Activated naive CD4-positive, alpha-beta T cell treated with anti-CD3 and anti-CD28 coated beads, Interleukin-2, amount 50 U/mL, for 16 hours (primary cell): ENCODE measurements around the gene TMEM217.
"Not testable (repeated sequence)": the region's sequence is repeated elsewhere in the genome, so short reads cannot be mapped to it uniquely, and the experiment has no call there.

Experiments used
- DNase-seq: peaks from one replicate; pipeline ENCODE4 v3.0.0-alpha.2; 2020

TMEM217 gene

GRCh38 chr6:37209461-37210205 lies 48.3 kb downstream of the TMEM217 start:
- peak; percentile 29 for DNase-seq

DNA sequence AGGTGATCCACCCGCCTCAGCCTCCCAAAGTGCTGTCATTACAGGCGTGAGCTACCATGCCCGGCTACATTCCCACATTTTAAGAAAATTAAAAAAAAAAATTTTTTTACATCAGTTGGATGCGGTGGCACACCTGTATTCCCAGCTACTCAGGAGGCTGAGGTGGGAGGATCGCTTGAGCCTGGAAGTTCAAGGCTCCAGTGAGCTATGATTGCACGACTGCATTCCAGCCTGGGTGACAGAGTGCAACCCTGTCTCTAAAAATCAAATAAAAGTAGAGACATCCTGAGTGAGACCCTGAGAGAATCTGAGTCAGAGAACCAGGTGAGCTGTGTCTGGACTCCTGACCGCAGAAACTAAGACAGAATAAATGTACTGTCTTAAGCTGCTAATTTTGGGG lies 49.2 kb downstream of the TMEM217 start:
- no peak for DNase-seq

- DNase-seq = peak; percentile 87
Observed at GRCh38 chr6:37207903-37208456, 50.0 kb downstream of the TMEM217 start.

- no peak for DNase-seq
Observed at GRCh38 chr6:37206622-37207021, 51.3 kb downstream of the TMEM217 start.

DNA sequence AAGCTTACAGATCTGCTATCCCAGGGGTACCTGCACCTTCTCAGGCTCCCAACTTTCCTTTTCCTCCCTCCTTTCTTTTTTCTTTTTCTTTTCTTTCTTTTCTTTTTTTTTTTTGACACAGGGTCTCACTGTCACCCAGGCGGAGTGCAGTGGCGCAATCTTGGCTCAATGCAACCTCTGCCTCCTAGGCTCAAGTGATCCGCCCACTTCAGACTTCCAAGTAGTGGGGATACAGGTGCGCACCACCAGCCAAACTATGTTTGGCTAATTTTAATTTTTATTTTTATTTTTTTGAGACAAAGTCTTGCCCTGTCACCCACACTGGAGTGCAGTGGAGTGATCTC lies 52.0 kb downstream of the TMEM217 start:
- DNase-seq = no peak

DNA sequence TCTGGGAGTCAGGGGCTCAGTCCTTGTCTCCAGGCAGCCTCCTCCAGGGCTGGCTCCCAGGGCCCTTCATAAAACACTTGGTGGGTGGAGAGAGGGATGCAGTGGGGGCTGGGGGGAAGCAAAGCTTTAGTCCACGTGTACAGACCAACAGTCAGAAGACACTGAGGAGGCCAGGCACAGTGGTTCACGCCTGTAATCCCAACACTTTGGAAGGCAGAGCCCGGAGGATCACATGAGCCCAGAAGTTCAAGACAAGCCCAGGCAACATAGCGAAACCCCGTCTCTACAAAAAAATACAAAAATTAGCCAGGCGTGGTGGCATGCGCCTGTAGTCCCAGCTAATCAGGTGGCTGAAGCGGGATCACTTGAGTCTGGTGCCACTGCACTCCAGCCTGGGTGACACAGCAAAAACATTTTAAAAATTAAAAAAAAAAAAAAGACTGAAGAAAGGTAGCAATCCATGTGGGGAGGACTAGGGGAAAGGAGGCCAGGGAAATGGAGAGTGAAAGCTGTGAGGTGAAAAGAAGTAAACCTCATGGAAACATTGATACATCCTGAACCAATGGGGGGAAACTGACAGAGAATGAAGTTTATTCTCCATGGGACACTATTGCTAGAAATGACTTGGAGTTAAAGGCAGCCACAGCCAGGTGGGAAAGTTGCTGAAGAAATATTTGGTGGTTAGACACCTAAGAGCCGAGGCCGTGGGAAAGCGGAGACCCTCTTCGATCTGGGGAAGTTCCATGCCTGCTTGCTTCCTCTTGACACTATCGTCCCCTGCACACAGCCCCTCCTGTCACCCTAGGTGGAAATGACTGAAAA lies 52.6 kb downstream of the TMEM217 start:
- DNase-seq = no peak

DNA sequence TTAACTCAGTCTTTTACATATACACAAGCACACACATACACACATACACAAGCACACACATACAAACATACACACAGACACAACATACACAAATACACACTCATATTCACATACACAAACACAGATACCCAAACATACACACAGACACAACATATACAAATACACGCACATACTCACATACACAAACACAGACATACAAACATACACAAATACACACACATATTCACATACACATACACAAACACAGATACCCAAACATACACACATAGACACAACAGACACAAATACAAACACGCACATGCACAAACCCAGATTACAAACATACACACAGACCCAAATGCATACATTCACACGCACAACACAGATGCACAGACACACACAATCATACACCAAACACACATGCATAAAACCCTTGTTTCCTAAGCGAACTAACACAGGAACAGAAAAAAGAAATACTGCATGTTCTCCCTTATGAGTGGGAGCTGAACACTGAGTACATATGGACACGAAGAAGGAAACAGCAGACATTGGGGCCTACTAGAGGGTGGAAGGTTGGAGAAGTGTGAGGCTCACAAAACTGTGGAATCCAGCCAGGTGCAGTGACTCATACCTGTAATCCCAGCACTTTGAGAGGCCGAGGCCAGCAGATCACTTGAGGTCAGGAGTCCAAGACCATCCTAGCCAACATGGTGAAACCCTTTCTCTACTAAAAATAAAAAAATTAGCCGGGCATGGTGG lies 53.8 kb downstream of the TMEM217 start:
- no peak for DNase-seq

GRCh38 chr6:37202788-37203491 lies 55.0 kb downstream of the TMEM217 start:
- DNase-seq = no peak

DNA sequence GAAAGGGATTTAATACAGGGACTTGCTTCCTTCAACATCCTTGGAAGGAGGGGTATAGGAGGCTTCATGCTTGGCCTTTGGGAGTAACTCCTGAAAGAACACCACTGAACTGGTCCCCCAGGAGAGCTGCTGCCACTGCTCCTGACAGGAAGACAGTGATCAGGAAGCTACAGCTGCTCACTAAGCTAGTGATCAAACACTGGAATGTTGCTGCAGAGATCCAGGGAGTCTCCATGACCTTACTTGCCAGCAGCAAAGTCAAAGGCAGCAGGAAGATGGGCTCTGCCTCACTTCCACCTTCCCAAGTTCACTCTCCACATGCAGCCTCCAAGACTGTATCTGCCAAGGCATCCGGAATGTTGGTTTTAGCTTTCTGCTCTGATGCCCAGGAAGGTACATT lies 56.2 kb downstream of the TMEM217 start:
- DNase-seq = no peak

DNA sequence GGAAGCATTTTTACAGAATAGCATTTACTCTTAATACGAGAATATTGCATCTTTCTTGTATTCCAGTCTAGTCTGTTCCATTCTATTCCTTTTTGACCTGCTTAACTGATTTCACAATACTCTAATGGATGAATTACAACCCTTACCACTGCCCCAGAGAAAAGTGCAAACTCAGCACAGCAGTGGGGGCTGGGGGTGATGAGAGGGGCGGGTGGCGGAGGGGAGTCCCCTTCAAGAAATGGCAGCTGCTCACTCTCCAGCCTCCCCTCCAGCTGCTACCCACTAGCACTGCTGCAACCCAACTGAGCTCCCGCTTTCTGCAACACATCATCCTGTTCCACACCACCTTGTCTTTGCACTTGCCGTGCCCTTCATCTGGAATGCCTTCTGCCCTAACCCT lies 57.9 kb downstream of the TMEM217 start:
- DNase-seq = no peak

DNA sequence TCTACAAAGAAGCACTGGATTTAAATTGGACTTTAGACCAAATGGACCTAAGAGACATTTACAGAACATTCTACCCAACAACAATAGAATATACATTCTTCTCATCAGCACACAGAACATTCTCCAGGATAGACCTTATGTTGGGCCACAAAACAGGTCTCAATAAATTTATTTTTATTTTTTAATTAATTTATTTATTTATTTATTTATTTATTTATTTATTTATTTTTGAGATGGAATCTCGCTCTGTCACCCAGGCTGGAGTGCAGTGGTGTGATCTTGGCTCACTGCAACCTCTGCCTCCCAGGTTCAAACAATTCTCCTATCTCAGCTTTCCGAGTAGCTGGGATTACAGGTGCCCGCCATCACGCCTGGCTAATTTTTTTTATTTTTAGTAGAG lies 61.5 kb downstream of the TMEM217 start:
- not testable (repeated sequence) for DNase-seq

GRCh38 chr6:37194886-37195285 lies 63.1 kb downstream of the TMEM217 start:
- not testable (repeated sequence) for DNase-seq

- no peak for DNase-seq
Observed at GRCh38 chr6:37192666-37193065, 65.3 kb downstream of the TMEM217 start.

- no peak for DNase-seq
Observed at GRCh38 chr6:37190159-37190535, 67.8 kb downstream of the TMEM217 start.

- no peak for DNase-seq
Observed at GRCh38 chr6:37188962-37189510, 68.9 kb downstream of the TMEM217 start.

DNA sequence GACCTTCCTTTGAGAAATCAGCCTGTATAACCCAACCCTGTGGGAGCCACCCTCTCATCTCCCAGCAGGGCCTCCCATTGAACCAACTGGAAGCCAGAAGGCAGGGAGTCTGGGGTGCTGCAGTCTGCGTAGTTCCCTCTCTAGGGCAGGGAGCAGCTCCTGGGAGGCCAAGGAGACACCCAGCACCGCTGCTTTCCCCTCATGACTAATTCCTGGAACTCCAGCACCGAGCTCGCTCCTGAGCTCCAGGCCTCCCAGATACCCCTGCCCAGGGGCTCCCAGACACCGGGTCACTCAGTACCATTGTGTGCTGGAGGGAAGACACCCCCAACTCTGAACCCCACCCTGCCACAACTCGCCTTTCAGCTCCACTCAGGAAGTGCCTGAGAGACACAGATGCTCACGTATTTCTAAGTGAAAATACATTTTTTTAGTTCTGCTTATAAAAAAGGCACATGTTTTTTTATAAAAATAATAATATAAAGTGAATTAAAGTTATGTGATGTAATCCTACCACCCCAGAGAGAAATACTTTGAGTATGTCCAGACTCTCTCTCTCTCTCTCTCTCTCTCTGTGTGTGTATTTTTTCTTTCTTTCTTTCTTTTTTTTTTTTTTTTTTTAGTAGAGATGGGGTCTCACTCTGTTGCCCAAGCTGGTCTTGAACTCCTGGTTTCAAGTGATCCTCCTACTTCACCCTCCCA lies 70.5 kb downstream of the TMEM217 start:
- DNase-seq = no peak

- not testable (repeated sequence) for DNase-seq
Observed at GRCh38 chr6:37185949-37186720, 71.8 kb downstream of the TMEM217 start.

DNA sequence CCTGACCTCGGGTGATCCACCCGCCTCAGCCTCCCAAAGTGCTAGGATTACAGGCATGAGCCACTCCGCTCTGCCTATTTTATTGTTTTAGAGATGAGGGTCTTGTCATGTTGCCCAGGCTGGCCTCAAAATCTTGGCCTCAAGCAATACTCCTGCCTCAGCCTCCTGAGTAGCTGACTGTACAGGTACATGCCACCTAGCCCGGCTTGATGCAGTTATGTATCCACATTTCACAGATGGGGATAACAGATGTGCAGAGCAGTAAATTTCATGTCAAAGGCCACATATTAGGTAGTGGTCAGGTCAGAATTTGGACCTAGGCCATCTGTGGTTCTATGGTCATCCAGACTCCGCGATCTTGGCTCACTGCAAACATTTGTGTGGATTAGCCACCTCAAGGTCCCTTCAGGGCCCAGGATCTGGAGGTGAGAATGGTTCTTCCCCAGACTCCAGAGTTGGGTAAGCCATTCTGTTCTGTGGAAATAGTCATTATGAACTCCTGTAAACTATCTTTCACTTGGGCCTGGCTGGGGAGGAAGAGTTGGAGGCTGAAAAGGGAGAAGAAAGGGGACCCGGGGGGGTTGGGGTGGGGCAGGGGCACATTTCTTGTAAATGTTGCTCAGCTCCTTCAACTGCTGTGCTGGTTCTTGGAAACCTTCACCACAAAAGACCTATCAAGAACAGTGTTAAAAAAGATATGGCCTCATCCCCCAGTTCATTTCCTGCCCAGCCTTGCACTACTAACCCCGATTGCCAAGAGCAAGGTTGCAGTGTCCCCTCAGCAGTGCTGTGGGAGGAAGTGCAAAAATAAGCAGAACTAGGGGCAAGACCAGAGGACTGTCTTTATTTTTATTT lies 75.0 kb downstream of the TMEM217 start:
- DNase-seq = peak; percentile 36

DNA sequence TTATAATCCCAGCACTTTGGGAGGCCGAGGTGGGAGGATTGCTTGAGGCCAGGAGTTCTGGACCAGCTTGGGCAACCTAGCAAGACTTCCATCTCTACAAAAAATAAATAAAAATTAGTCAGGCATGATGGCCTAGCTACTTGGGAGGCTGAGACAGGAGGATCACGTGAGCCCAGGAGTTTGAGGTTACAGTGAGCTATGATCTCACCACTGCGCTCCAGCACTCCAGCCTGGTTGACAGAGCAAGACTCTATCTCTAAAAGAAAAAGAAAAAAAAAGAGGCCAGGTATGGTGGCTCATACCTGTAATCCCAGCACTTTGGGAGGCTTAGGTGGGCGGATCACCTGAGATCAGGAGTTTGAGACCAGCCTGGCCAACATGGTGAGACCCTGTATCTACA lies 77.3 kb downstream of the TMEM217 start:
- DNase-seq = not testable (repeated sequence)

DNA sequence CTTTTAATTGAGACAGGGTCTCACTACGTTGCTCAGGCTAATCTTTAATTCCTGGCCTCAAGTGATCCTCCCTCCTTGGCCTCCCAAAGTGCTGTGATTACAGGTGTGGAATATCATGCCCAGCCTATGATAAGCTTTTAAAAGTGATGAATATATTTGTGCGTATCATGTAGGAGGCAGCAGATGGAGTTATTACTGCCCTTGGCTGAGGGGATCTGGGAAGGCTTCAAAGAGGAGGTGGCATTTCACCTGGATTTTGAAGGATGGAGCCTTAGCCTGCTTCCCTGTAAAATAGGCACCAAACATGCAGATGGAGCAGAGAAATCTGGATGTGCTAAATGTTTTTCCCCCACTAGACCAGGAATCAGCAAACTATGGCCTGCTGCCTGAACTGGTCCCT lies 77.9 kb downstream of the TMEM217 start:
- no peak for DNase-seq
